Measurements from ENCODE around the gene NOXRED1. TPM values are rescaled to one million over a fixed set of nuclear protein-coding genes. Genes with fewer than 3 reads are reported as not detected.
"Not testable (repeated sequence)": the region's sequence is repeated elsewhere in the genome, so short reads cannot be mapped to it uniquely, and the experiment has no call there.

The NOXRED1 gene
- total RNA-seq, 1 donor from 2014 or later: 0.52 TPM

DNA sequence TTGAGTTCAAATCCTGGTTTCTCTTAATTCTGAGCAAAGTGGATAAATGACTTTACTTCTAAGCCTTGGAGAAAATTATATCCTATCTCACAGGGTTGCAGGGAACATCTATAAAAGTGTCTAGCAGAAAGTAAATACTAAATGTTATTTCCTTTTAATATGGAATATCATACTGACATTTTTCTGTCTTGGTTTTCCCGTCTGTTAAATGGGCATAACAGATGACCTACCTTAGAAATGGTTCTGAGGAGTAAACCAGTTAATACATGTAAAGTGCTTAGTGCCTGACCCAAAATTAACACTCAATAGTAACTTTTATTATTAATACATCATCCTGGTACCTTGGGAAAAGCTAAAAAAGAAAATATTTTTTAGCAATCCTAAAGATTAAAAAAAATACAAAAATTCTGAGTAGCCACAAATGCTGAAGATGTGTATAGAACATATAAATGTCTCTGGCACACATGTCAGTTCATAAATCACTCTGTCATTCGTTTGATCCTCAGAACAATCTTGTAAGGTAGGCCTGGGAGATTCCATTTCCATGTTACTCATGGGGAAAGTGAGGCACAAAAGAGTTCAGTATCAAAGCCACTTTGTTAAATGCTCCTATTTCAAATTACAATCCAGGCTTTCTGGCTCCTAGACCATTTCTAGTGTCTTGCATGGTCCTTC, 32.8 kb upstream of the NOXRED1 start:
- Histone ChIP-seq H3K36me3 (ENCODE audit: control insufficient read depth in 3 of 3, insufficient read depth in 3 of 3, low read length in 3 of 3) (peaks cover 13 to 27% (median 26%) of the 10 kb centered on the region in 3 donors), H3K9ac (ENCODE audit: low read depth in 1 of 3, low read length in 3 of 3) (peak overlapping the region in 2 of 3 donors; percentile 94 to 96), H3K27ac (ENCODE audit: low read depth, low read length) (no peak overlapping the region), H3K4me1 (ENCODE audit: control insufficient read depth in 3 of 3, insufficient read depth in 3 of 3, low read length in 3 of 3) (peaks cover 10 to 27% (median 23%) of the 10 kb centered on the region in 3 donors), H3K9me3 (ENCODE audit: control insufficient read depth in 3 of 3, low read length in 3 of 3) (no peaks in the 10 kb centered on the region), H3K4me3 (ENCODE audit: low read length in 3 of 3) (peak overlapping the region in 2 of 3 donors; percentile 99 to 100), H3K27me3 (ENCODE audit: control insufficient read depth in 3 of 3, insufficient read depth in 3 of 3, low read length in 3 of 3) (no peaks in the 10 kb centered on the region)

DNA sequence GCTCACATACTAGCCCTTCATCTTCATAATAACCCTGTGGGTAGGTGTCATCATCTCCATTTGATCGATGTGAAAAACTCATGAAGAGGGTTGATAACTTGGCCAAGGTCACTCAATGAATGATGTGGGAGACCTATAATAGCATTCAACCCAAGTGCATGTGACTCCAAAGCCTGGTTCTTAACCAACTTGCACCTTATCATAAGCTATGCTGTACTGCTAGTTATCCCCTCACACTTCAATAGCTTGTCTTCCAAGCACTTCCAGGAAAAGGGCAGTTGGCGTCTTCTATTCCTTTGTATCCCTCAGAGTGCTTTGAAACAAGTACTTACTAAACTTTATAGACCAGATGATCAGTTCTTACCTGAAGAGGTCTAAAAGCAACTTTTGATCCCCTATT, 18.9 kb upstream of the NOXRED1 start:
- Histone ChIP-seq H3K9ac (ENCODE audit: low read depth in 1 of 3, low read length in 3 of 3) (no peak overlapping the region), H3K9me3 (ENCODE audit: control insufficient read depth in 3 of 3, low read length in 3 of 3) (no peaks in the 10 kb centered on the region), H3K4me1 (ENCODE audit: control insufficient read depth in 3 of 3, insufficient read depth in 3 of 3, low read length in 3 of 3) (no peaks in the 10 kb centered on the region), H3K36me3 (ENCODE audit: control insufficient read depth in 3 of 3, insufficient read depth in 3 of 3, low read length in 3 of 3) (peaks cover 36 to 50% (median 48%) of the 10 kb centered on the region in 3 donors), H3K4me3 (ENCODE audit: low read length in 3 of 3) (no peak overlapping the region), H3K27me3 (ENCODE audit: control insufficient read depth in 3 of 3, insufficient read depth in 3 of 3, low read length in 3 of 3) (no peaks in the 10 kb centered on the region), H3K27ac (ENCODE audit: low read depth, low read length) (no peak overlapping the region)

DNA sequence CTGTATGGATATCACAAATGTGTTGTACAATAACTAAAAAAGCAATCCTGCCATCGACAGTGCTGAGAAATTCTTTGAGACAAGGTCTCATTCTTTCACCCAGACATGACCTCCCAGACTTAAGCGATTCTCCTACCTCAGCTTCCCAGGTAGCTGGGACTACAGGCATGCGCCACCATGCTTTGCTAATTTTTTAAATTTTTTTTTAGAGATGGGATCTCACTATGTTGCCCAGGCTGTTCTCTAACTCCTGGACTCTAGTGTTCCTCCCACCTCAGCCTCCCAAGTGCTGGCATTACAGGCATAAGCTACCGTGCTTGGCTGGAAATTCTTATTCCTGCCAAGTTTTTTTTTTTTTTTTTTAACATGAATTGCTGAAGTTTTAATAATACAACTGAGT, 16.5 kb upstream of the NOXRED1 start:
- H3K27me3 ChIP-seq (ENCODE audit: control insufficient read depth in 3 of 3, insufficient read depth in 3 of 3, low read length in 3 of 3): no peaks in the 10 kb centered on the region
- H3K36me3 ChIP-seq (ENCODE audit: control insufficient read depth in 3 of 3, insufficient read depth in 3 of 3, low read length in 3 of 3): peaks cover 41 to 69% (median 59%) of the 10 kb centered on the region in 3 donors
- no peak overlapping the region for H3K9ac ChIP-seq (ENCODE audit: low read depth in 1 of 3, low read length in 3 of 3)
- no peaks in the 10 kb centered on the region for H3K9me3 ChIP-seq (ENCODE audit: control insufficient read depth in 3 of 3, low read length in 3 of 3)
- H3K4me3 ChIP-seq (ENCODE audit: low read length in 3 of 3): no peak overlapping the region
- no peak overlapping the region for H3K27ac ChIP-seq (ENCODE audit: low read depth, low read length)
- H3K4me1 ChIP-seq (ENCODE audit: control insufficient read depth in 3 of 3, insufficient read depth in 3 of 3, low read length in 3 of 3): no peaks in the 10 kb centered on the region

DNA sequence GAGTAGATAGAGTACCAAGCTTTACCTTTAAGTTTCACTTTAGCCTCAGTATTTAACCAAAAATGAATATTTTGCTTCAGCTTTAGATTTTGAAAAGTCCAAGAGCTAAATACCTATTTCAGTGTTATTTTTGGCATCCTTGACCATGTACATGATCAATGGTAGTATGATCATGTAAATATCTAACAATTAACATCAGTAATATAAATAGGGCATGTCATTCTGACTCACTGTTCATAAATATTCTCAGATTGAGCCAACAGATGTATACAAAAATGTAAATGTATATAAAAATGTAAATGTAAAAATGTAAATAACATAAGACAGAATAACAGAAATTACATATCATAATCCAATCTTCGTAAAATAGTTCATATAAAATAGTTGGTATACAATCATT, 15.3 kb upstream of the NOXRED1 start:
- Histone ChIP-seq H3K27ac (ENCODE audit: low read depth, low read length) (no peak overlapping the region), H3K4me1 (ENCODE audit: control insufficient read depth in 3 of 3, insufficient read depth in 3 of 3, low read length in 3 of 3) (no peaks in the 10 kb centered on the region), H3K9ac (ENCODE audit: low read depth in 1 of 3, low read length in 3 of 3) (no peak overlapping the region), H3K36me3 (ENCODE audit: control insufficient read depth in 3 of 3, insufficient read depth in 3 of 3, low read length in 3 of 3) (peaks cover 43 to 72% (median 61%) of the 10 kb centered on the region in 3 donors), H3K27me3 (ENCODE audit: control insufficient read depth in 3 of 3, insufficient read depth in 3 of 3, low read length in 3 of 3) (no peaks in the 10 kb centered on the region), H3K4me3 (ENCODE audit: low read length in 3 of 3) (no peak overlapping the region), H3K9me3 (ENCODE audit: control insufficient read depth in 3 of 3, low read length in 3 of 3) (no peaks in the 10 kb centered on the region)

DNA sequence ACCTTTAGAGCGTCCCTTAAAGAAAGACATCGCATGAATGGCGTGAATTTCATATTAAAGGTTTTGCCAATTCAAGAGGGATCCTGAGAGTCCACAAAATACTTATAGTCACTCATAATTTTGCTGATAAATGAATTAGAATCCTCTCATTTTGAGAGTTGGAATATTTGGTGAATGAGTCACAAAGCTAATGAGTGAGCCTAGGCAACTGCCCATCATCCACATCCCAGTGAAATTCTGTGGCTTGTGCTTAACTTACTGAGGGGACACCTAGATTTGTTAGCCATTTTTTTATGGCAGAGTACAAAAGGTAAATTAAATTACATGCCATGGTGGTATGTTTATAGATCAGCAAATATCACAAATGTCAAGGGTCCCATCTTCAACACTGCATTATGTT, 12.7 kb upstream of the NOXRED1 start:
- Histone ChIP-seq H3K9me3 (ENCODE audit: control insufficient read depth in 3 of 3, low read length in 3 of 3) (no peaks in the 10 kb centered on the region), H3K27me3 (ENCODE audit: control insufficient read depth in 3 of 3, insufficient read depth in 3 of 3, low read length in 3 of 3) (no peaks in the 10 kb centered on the region), H3K4me3 (ENCODE audit: low read length in 3 of 3) (no peak overlapping the region), H3K36me3 (ENCODE audit: control insufficient read depth in 3 of 3, insufficient read depth in 3 of 3, low read length in 3 of 3) (peaks cover 24 to 58% (median 47%) of the 10 kb centered on the region in 3 donors), H3K4me1 (ENCODE audit: control insufficient read depth in 3 of 3, insufficient read depth in 3 of 3, low read length in 3 of 3) (no peaks in the 10 kb centered on the region), H3K9ac (ENCODE audit: low read depth in 1 of 3, low read length in 3 of 3) (no peak overlapping the region), H3K27ac (ENCODE audit: low read depth, low read length) (no peak overlapping the region)

DNA sequence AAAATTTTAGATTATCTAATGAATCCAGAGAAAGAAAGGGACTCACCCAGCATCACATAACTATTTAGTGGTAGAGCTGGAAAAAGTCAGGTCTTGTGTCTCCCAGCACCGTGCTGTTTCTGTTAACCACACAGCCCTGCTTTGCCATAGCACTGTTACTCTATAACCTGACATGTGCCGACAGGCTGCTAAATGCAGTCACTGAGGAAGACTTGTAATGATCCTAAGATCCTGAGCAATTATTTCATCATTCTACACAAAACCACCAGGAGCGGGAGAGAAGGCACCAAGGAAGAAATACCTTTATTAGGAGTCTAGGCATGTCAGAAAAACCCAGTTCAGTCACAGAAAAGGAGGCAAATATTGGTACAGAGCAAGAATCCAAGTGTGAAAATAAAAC, 3.1 kb upstream of the NOXRED1 start:
- Histone ChIP-seq H3K9me3 (ENCODE audit: control insufficient read depth in 3 of 3, low read length in 3 of 3) (no peaks in the 10 kb centered on the region), H3K36me3 (ENCODE audit: control insufficient read depth in 3 of 3, insufficient read depth in 3 of 3, low read length in 3 of 3) (peaks cover 47 to 82% (median 75%) of the 10 kb centered on the region in 3 donors)

DNA sequence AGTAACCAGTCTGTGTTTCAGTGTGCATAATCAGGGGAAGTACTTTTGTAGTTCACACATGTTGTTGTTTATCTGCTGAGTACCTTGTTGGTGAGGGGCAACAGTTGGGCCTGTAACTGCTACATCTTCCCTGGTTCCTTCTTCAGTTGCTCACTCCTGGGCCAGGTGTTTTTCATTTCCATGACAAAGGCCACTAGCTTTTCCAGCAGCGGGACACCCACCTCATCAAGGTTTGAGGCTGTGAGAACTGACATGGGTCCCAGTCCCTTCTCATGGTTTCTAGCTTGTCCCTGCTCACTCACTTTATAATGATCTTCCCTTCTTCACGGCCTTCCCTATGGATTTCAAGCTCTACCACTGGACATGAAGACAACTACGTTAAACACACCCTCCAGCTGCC, 1.5 kb upstream of the NOXRED1 start:
- no peaks in the 10 kb centered on the region for H3K27me3 ChIP-seq (ENCODE audit: control insufficient read depth in 3 of 3, insufficient read depth in 3 of 3, low read length in 3 of 3)
- peaks cover 0 to under 1% (median 0%) of the 10 kb centered on the region in 3 donors for H3K9me3 ChIP-seq (ENCODE audit: control insufficient read depth in 3 of 3, low read length in 3 of 3)
- H3K27ac ChIP-seq (ENCODE audit: low read depth, low read length): no peak overlapping the region
- no peaks in the 10 kb centered on the region for H3K4me1 ChIP-seq (ENCODE audit: control insufficient read depth in 3 of 3, insufficient read depth in 3 of 3, low read length in 3 of 3)
- no peak overlapping the region for H3K4me3 ChIP-seq (ENCODE audit: low read length in 3 of 3)
- H3K36me3 ChIP-seq (ENCODE audit: control insufficient read depth in 3 of 3, insufficient read depth in 3 of 3, low read length in 3 of 3): peaks cover 47 to 79% (median 71%) of the 10 kb centered on the region in 3 donors
- no peak overlapping the region for H3K9ac ChIP-seq (ENCODE audit: low read depth in 1 of 3, low read length in 3 of 3)

More for the DNA sequence above, 3.1 kb upstream of the NOXRED1 start:
- Histone ChIP-seq H3K4me3 (ENCODE audit: low read length in 3 of 3) (no peak overlapping the region), H3K27me3 (ENCODE audit: control insufficient read depth in 3 of 3, insufficient read depth in 3 of 3, low read length in 3 of 3) (no peaks in the 10 kb centered on the region), H3K4me1 (ENCODE audit: control insufficient read depth in 3 of 3, insufficient read depth in 3 of 3, low read length in 3 of 3) (no peaks in the 10 kb centered on the region), H3K27ac (ENCODE audit: low read depth, low read length) (no peak overlapping the region), H3K9ac (ENCODE audit: low read depth in 1 of 3, low read length in 3 of 3) (no peak overlapping the region)

DNA sequence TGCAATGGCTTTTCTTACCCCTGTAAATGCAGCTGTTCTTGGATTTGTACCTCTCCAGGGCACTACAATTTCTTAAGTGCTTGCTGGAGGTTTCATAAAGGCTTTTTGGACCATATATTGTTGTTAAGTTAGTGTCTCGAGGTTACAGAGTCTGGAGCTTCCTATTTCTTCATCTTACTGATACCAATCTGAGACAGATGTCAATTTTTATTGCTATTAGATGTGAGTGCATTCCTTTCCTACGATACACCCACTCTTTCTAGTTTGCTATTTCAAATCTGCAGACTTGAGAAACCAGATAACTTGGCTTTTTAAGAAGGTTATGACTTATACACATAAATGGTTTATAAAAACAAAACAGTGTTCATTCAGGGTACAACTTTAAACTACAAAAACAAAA, 2.1 kb downstream of the NOXRED1 start:
- H3K36me3 ChIP-seq (ENCODE audit: control insufficient read depth in 3 of 3, insufficient read depth in 3 of 3, low read length in 3 of 3): peaks cover 14 to 42% (median 35%) of the 10 kb centered on the region in 3 donors
- peaks cover 0 to 4% (median 0%) of the 10 kb centered on the region in 3 donors for H3K9me3 ChIP-seq (ENCODE audit: control insufficient read depth in 3 of 3, low read length in 3 of 3)
- no peak overlapping the region for H3K4me3 ChIP-seq (ENCODE audit: low read length in 3 of 3)

DNA sequence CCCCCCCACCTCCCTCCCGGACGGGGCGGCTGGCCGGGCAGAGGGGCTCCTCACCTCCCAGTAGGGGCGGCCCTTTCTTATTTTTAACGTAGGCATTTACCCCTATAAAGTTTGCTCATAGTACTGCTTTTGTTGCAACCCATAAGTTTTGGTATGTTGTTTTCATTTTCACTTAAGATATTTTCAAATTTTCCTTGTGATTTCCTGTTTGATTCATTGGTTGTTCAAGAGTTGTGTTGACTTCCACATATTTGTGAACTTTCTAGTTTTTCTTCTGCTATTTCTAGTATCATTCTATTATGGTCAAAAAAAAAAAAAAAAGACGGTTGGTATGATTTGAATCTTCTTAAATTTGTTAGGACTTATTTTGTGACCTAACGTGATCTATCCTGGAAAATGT, 6.5 kb downstream of the NOXRED1 start:
- Histone ChIP-seq H3K27me3 (ENCODE audit: control insufficient read depth in 3 of 3, insufficient read depth in 3 of 3, low read length in 3 of 3) (no peaks in the 10 kb centered on the region), H3K36me3 (ENCODE audit: control insufficient read depth in 3 of 3, insufficient read depth in 3 of 3, low read length in 3 of 3) (peaks cover 0 to 6% (median 0%) of the 10 kb centered on the region in 3 donors), H3K9ac (ENCODE audit: low read depth in 1 of 3, low read length in 3 of 3) (no peak overlapping the region), H3K27ac (ENCODE audit: low read depth, low read length) (no peak overlapping the region), H3K4me1 (ENCODE audit: control insufficient read depth in 3 of 3, insufficient read depth in 3 of 3, low read length in 3 of 3) (no peaks in the 10 kb centered on the region), H3K4me3 (ENCODE audit: low read length in 3 of 3) (no peak overlapping the region), H3K9me3 (ENCODE audit: control insufficient read depth in 3 of 3, low read length in 3 of 3) (peaks cover 0 to 4% (median 0%) of the 10 kb centered on the region in 3 donors)

More for the DNA sequence above, 2.1 kb downstream of the NOXRED1 start:
- Histone ChIP-seq H3K9ac (ENCODE audit: low read depth in 1 of 3, low read length in 3 of 3) (no peak overlapping the region), H3K27me3 (ENCODE audit: control insufficient read depth in 3 of 3, insufficient read depth in 3 of 3, low read length in 3 of 3) (no peaks in the 10 kb centered on the region), H3K27ac (ENCODE audit: low read depth, low read length) (no peak overlapping the region), H3K4me1 (ENCODE audit: control insufficient read depth in 3 of 3, insufficient read depth in 3 of 3, low read length in 3 of 3) (no peaks in the 10 kb centered on the region)

DNA sequence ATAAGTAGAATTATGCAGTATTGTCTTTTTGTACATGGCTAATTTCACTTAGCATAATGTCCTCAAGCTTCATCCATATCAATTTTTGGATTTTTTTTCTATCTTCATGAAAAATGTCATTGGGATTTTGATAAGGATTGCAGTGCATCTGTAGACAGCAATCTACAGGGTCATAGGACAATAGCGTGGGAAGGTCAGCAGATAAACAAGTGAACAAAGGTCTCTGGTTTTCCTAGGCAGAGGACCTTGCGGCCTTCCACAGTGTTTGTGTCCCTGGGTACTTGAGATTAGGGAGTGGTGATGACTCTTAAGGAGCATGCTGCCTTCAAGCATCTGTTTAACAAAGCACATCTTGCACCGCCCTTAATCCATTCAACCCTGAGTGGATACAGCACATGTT, 7.2 kb downstream of the NOXRED1 start:
- H3K27ac ChIP-seq (ENCODE audit: low read depth, low read length); H3K27me3 ChIP-seq (ENCODE audit: control insufficient read depth in 3 of 3, insufficient read depth in 3 of 3, low read length in 3 of 3); H3K9me3 ChIP-seq (ENCODE audit: control insufficient read depth in 3 of 3, low read length in 3 of 3); H3K4me1 ChIP-seq (ENCODE audit: control insufficient read depth in 3 of 3, insufficient read depth in 3 of 3, low read length in 3 of 3); H3K4me3 ChIP-seq (ENCODE audit: low read length in 3 of 3); H3K36me3 ChIP-seq (ENCODE audit: control insufficient read depth in 3 of 3, insufficient read depth in 3 of 3, low read length in 3 of 3); H3K9ac ChIP-seq (ENCODE audit: low read depth in 1 of 3, low read length in 3 of 3): not testable (repeated sequence)

Measured in skeletal muscle tissue (tissue), 4 donors.